NCI-H2029 (cell line): Measurements from ENCODE around the gene ATP13A3.

Experiments used
- DNase-seq: peaks from one replicate; lab custom pipeline; 2025; lab: John Stamatoyannopoulos, UW

Gene ATP13A3

GRCh38 chr3:194369522-194370279 is 117.1 kb downstream of the ATP13A3 start, which contains the start of gene LRRC15:
Gene LRRC15, minus strand, starts transcription at chr3:194369743. Its CDS starts 8,700 bp downstream, at chr3:194361043.
- no peak for DNase-seq

- no peak for DNase-seq
Measured at GRCh38 chr3:194368918-194369317, 117.9 kb downstream of the ATP13A3 start.

GRCh38 chr3:194367992-194368841 is 118.6 kb downstream of the ATP13A3 start:
- DNase-seq, result no peak

GRCh38 chr3:194365978-194366490 is 120.8 kb downstream of the ATP13A3 start:
- no peak for DNase-seq

GRCh38 chr3:194365526-194365925 is 121.3 kb downstream of the ATP13A3 start:
- no peak for DNase-seq

GRCh38 chr3:194364652-194365434 is 122.0 kb downstream of the ATP13A3 start:
- DNase-seq, result no peak

GRCh38 chr3:194364314-194364651 is 122.5 kb downstream of the ATP13A3 start:
- DNase-seq, result no peak

- DNase-seq, result no peak
Measured at GRCh38 chr3:194360568-194360967, 126.2 kb downstream of the ATP13A3 start.

- no peak for DNase-seq
Measured at GRCh38 chr3:194357681-194358080, 129.1 kb downstream of the ATP13A3 start.

GRCh38 chr3:194355379-194355778 is 131.4 kb downstream of the ATP13A3 start:
- DNase-seq, result no peak

- no peak for DNase-seq
Measured at GRCh38 chr3:194354315-194354714, 132.5 kb downstream of the ATP13A3 start.
